ENCODE data around the gene LGR6.

The LGR6 gene

GRCh38 chr1:202355944-202356553 is 162.4 kb downstream of the LGR6 start:
- no peak for DNase-seq (ENCODE audit: low read depth)
- H3K4me3 ChIP-seq (replicated peaks; ENCODE audit: low read depth, low read length): no peak overlapping the region
- TF ChIP-seq CTCF (IDR thresholded peaks at IDR 0.05; ENCODE audit: low read length, missing control alignments): no peak

GRCh38 chr1:202357506-202357905 is 163.9 kb downstream of the LGR6 start:
- no peak for DNase-seq (ENCODE audit: low read depth)
- no peak overlapping the region for H3K4me3 ChIP-seq (replicated peaks; ENCODE audit: low read depth, low read length)
- TF ChIP-seq CTCF (IDR thresholded peaks at IDR 0.05; ENCODE audit: low read length, missing control alignments): no peak

- no peak for TF ChIP-seq CTCF (IDR thresholded peaks at IDR 0.05; ENCODE audit: low read length, missing control alignments)
- DNase-seq (ENCODE audit: low read depth): no peak
- no peak overlapping the region for H3K4me3 ChIP-seq (replicated peaks; ENCODE audit: low read depth, low read length)
Observed at GRCh38 chr1:202361224-202361623, 167.6 kb downstream of the LGR6 start.

- no peak for DNase-seq (ENCODE audit: low read depth)
- no peak for TF ChIP-seq CTCF (IDR thresholded peaks at IDR 0.05; ENCODE audit: low read length, missing control alignments)
- H3K4me3 ChIP-seq (replicated peaks; ENCODE audit: low read depth, low read length): no peak overlapping the region
Observed at GRCh38 chr1:202361701-202362100, 168.1 kb downstream of the LGR6 start.

GRCh38 chr1:202362212-202362611 is 168.6 kb downstream of the LGR6 start:
- DNase-seq (ENCODE audit: low read depth): no peak
- H3K4me3 ChIP-seq (replicated peaks; ENCODE audit: low read depth, low read length): no peak overlapping the region
- TF ChIP-seq CTCF (IDR thresholded peaks at IDR 0.05; ENCODE audit: low read length, missing control alignments): no peak

- peak; percentile 57 for DNase-seq (ENCODE audit: low read depth)
- H3K4me3 ChIP-seq (replicated peaks; ENCODE audit: low read depth, low read length): no peak overlapping the region
- TF ChIP-seq CTCF (IDR thresholded peaks at IDR 0.05; ENCODE audit: low read length, missing control alignments): no peak
Observed at GRCh38 chr1:202365092-202365815, 171.7 kb downstream of the LGR6 start.

- no peak for DNase-seq (ENCODE audit: low read depth)
- H3K4me3 ChIP-seq (replicated peaks; ENCODE audit: low read depth, low read length): no peak overlapping the region
- no peak for TF ChIP-seq CTCF (IDR thresholded peaks at IDR 0.05; ENCODE audit: low read length, missing control alignments)
Observed at GRCh38 chr1:202367271-202367670, 173.7 kb downstream of the LGR6 start.
